ENCODE data around the gene SLC51A. TPM values are rescaled to one million over a fixed set of nuclear protein-coding genes. Genes with fewer than 3 reads are reported as not detected.

Gene SLC51A
- total and polyA plus RNA-seq, 9 of the 15 experiments (the other 6 are each of a cell fraction or from before 2014, with no cell fraction given), result 0.35 to 0.38 TPM; not detected in 7

DNA sequence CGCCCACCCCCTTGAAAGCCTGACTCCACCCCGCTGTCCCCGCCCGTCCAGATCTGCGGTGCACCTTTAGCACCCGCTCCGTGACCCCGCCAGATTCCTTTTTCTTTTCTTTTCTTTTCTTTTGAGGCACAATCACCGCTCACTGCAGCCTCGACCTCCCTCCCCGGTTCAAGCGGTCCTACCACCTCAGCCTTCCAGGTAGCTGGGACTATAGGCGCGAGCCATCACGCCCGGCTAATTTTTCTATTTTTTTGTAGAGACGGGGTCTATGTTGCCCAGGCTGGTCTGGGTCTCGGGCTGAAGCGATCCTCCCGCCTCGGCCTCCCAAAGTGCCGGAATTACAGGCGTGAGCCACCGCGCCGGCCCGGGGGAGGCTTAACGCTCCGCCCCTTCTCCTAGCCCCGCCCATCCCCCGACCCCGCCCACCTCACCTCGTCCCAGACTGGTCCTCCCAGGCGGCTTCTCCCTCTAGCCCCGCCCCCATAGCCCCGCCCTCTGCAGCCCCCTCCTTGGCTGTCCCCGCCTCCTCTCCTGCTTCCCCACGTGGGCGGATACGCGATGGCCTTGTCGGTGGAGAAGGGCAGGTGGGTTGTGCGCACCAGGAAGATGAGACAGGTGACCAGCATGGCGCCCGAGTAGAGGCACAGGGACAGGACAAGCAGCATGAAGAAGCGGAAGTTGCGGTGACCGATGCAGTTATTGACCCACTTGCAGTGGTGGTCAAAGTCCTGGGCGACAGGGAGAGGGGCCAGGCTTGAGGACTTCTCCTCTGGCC is 8.3 kb upstream of the SLC51A start (continued):
- TF ChIP-seq PATZ1 (CRISPR knock-in tag; IDR thresholded peaks at IDR 0.05; ENCODE audit: borderline replicate concordance) (no peak), ZNF764 (CRISPR knock-in tag; IDR thresholded peaks at IDR 0.05; ENCODE audit: low read depth) (no peak), HLTF (IDR thresholded peaks at IDR 0.05) (peak; percentile 88), HIVEP1 (CRISPR knock-in tag; IDR thresholded peaks at IDR 0.05) (no peak), MXI1 (IDR thresholded peaks at IDR 0.05; ENCODE audit: low read depth, low read length) (0 out of 2 replicates have a peak, but pooled peaks have one; percentile 20), RBM15 (IDR thresholded peaks at IDR 0.05; ENCODE audit: insufficient read depth, low read length) (no peak), ZNF146 (CRISPR knock-in tag; IDR thresholded peaks at IDR 0.05; ENCODE audit: unreplicated experiment) (no peak), HDAC2 (IDR thresholded peaks at IDR 0.05) (peak; percentile 66; the same call in 1 of the 2 replicates), ARNT (IDR thresholded peaks at IDR 0.05) (peak in 1 of 2 experiments; percentile 57; a peak in 1 of 4 replicates), GABPA (tag; conservative IDR thresholded peaks at IDR 0.05; ENCODE audit: low read depth) (0 out of 2 replicates have a peak, but pooled peaks have one; percentile 21), ZNF696 (CRISPR knock-in tag; conservative IDR thresholded peaks at IDR 0.05) (no peak), ZNF121 (CRISPR knock-in tag; conservative IDR thresholded peaks at IDR 0.05) (no peak), KDM1A (IDR thresholded peaks at IDR 0.05) (peak; percentile 92 to 95), ELF4 (CRISPR knock-in tag; IDR thresholded peaks at IDR 0.05) (peak; percentile 20; the same call in 1 of the 2 replicates), E2F6 (IDR thresholded peaks at IDR 0.05; ENCODE audit: borderline replicate concordance in 1 of 2, extremely low read depth in 1 of 2, insufficient read depth in 1 of 2, insufficient read length in 1 of 2, low read depth in 1 of 2, low read length in 1 of 2, poor library complexity in 1 of 2, severe bottlenecking in 1 of 2) (peak; percentile 65 to 82), ZNF174 (CRISPR knock-in tag; IDR thresholded peaks at IDR 0.05) (no peak), CSDE1 (IDR thresholded peaks at IDR 0.05) (no peak), DACH1 (IDR thresholded peaks at IDR 0.05; ENCODE audit: partially characterized antibody) (no peak), BRF1 (IDR thresholded peaks at IDR 0.05; ENCODE audit: borderline replicate concordance, extremely low read depth, insufficient read length) (no peak), ELF1 (tag; IDR thresholded peaks at IDR 0.05) (0 out of 2 replicates have a peak, but pooled peaks have one; percentile 32), PKNOX1 (IDR thresholded peaks at IDR 0.05) (peak; percentile 25; the same call in 1 of the 2 replicates)
- TF ChIP-seq, protein P1, sequence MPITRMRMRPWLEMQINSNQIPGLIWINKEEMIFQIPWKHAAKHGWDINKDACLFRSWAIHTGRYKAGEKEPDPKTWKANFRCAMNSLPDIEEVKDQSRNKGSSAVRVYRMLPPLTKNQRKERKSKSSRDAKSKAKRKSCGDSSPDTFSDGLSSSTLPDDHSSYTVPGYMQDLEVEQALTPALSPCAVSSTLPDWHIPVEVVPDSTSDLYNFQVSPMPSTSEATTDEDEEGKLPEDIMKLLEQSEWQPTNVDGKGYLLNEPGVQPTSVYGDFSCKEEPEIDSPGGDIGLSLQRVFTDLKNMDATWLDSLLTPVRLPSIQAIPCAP (CRISPR knock-in tag; IDR thresholded peaks at IDR 0.05; ENCODE audit: borderline replicate concordance), result no peak
- TF ChIP-seq, protein P2, sequence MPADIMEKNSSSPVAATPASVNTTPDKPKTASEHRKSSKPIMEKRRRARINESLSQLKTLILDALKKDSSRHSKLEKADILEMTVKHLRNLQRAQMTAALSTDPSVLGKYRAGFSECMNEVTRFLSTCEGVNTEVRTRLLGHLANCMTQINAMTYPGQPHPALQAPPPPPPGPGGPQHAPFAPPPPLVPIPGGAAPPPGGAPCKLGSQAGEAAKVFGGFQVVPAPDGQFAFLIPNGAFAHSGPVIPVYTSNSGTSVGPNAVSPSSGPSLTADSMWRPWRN (IDR thresholded peaks at IDR 0.05; ENCODE audit: low read depth), result peak; percentile 45; the same call in 1 of the 2 replicates

Data from K562 (cell line).